RCC 7860 (cell line): Measurements from ENCODE around the gene GASK1A.

ENCODE experiments used
- DNase-seq: peaks from one replicate; pipeline ENCODE4 v3.0.0-alpha.2; 2015; ENCODE audit warnings: low spot score
- FAIRE-seq: peaks from 2 replicates; lab custom pipeline; 2012; peaks lifted over from hg19 to GRCh38; lab: Jason Lieb, UNC

GASK1A gene

GRCh38 chr3:43105596-43106292, 126.6 kb downstream of the GASK1A start, which contains the start of gene POMGNT2:
TSS of gene POMGNT2 (minus strand) at chr3:43106079. CDS start at chr3:43081431, 24,648 bp downstream.
- DNase-seq (peak; percentile 60), FAIRE-seq (no peak)

- DNase-seq (no peak), FAIRE-seq (no peak)
These were observed 127.2 kb downstream of the GASK1A start for GRCh38 chr3:43106293-43106628.
